ENCODE results near the gene THTPA.
"Not testable (repeated sequence)": the region's sequence is repeated elsewhere in the genome, so short reads cannot be mapped to it uniquely, and the experiment has no call there.

The THTPA gene

GRCh38 chr14:23579739-23580138 is 23.7 kb downstream of the THTPA start:
- peaks cover 40% of the 10 kb centered on the region for H3K4me1 Mint-ChIP-seq

GRCh38 chr14:23580152-23580926 is 24.3 kb downstream of the THTPA start:
- no peak for TF ChIP-seq CTCF (IDR thresholded peaks at IDR 0.05)
- Mint-ChIP-seq H3K4me1 (peaks cover 40% of the 10 kb centered on the region), H3K4me3 (no peak overlapping the region), H3K27ac (no peak overlapping the region), H3K36me3 (ENCODE audit: low read depth) (peaks cover 2% of the 10 kb centered on the region), H3K9me3 (peaks cover 7% of the 10 kb centered on the region), H3K27me3 (ENCODE audit: low read depth, poor library complexity) (peaks cover 48% of the 10 kb centered on the region)
- no peak for DNase-seq

More at GRCh38 chr14:23579739-23580138, 23.7 kb downstream of the THTPA start:
- H3K36me3 Mint-ChIP-seq (ENCODE audit: low read depth) = peaks cover 8% of the 10 kb centered on the region
- TF ChIP-seq CTCF (IDR thresholded peaks at IDR 0.05) = no peak
- peaks cover 54% of the 10 kb centered on the region for H3K27me3 Mint-ChIP-seq (ENCODE audit: low read depth, poor library complexity)
- peak overlapping the region; percentile 10 for H3K4me3 Mint-ChIP-seq
- H3K27ac Mint-ChIP-seq = no peak overlapping the region
- H3K9me3 Mint-ChIP-seq = peaks cover 7% of the 10 kb centered on the region
- DNase-seq = no peak

- no peak for TF ChIP-seq CTCF (IDR thresholded peaks at IDR 0.05)
- Mint-ChIP-seq H3K27ac (no peak overlapping the region), H3K9me3 (peaks cover 12% of the 10 kb centered on the region), H3K27me3 (ENCODE audit: low read depth, poor library complexity) (peaks cover 46% of the 10 kb centered on the region), H3K4me3 (no peak overlapping the region), H3K4me1 (peaks cover 40% of the 10 kb centered on the region), H3K36me3 (ENCODE audit: low read depth) (no peaks in the 10 kb centered on the region)
- DNase-seq = no peak
Measured at GRCh38 chr14:23580948-23581281, 24.8 kb downstream of the THTPA start.

- H3K4me3 Mint-ChIP-seq = no peak overlapping the region
Measured at GRCh38 chr14:23582906-23583760, 27.1 kb downstream of the THTPA start.

GRCh38 chr14:23583761-23584526 is 27.9 kb downstream of the THTPA start:
- Mint-ChIP-seq H3K4me1 (peaks cover 28% of the 10 kb centered on the region), H3K9me3 (peaks cover 19% of the 10 kb centered on the region), H3K27me3 (ENCODE audit: low read depth, poor library complexity) (peaks cover 30% of the 10 kb centered on the region)
- H3K36me3 Mint-ChIP-seq (ENCODE audit: low read depth); H3K27ac Mint-ChIP-seq; DNase-seq; H3K4me3 Mint-ChIP-seq: not testable (repeated sequence)

More at GRCh38 chr14:23582906-23583760, 27.1 kb downstream of the THTPA start:
- peaks cover 19% of the 10 kb centered on the region for H3K9me3 Mint-ChIP-seq
- TF ChIP-seq CTCF (IDR thresholded peaks at IDR 0.05) = no peak
- H3K36me3 Mint-ChIP-seq (ENCODE audit: low read depth) = no peaks in the 10 kb centered on the region
- peaks cover 30% of the 10 kb centered on the region for H3K4me1 Mint-ChIP-seq
- H3K27ac Mint-ChIP-seq = no peak overlapping the region
- DNase-seq = no peak
- H3K27me3 Mint-ChIP-seq (ENCODE audit: low read depth, poor library complexity) = peaks cover 35% of the 10 kb centered on the region

GRCh38 chr14:23584527-23585203 is 28.6 kb downstream of the THTPA start:
- Mint-ChIP-seq H3K4me1 (peaks cover 28% of the 10 kb centered on the region), H3K9me3 (peaks cover 19% of the 10 kb centered on the region), H3K27me3 (ENCODE audit: low read depth, poor library complexity) (peaks cover 23% of the 10 kb centered on the region)
- not testable (repeated sequence) for H3K27ac Mint-ChIP-seq; H3K36me3 Mint-ChIP-seq (ENCODE audit: low read depth); DNase-seq; H3K4me3 Mint-ChIP-seq

All from nephron progenitor cell (in vitro differentiated cells).